HG03097 (cell line): Measurements from ENCODE around the gene NPBWR2.
"Not testable (repeated sequence)": the region's sequence is repeated elsewhere in the genome, so short reads cannot be mapped to it uniquely, and the experiment has no call there.

Experiments used
- ATAC-seq: cut with Tn5 transposase; IDR thresholded peaks from one replicate; pipeline ENCODE4 v1.9.1; 2021; ENCODE audit not compliant: unreplicated experiment, low FRiP score

NPBWR2 gene

DNA sequence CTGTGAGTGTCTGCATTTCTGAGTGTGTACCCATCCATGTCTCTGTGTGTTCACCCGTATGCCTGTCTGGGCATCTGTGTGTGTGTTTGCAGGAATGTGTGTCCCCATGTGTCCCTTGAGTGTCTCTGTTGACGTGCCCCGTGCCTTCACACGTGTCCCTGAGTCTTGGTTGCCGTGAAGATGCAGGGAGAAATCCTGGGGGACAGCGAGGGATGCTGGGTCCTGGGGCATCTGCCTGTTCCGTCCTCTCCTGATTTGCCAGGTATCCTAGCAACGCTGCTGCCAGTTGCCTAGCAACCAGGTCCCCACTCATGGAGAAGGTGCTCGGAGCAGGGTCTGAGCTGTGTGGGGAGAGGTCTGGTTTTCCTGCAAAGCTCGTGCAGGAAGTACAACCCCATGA is 17.2 kb downstream of the NPBWR2 start:
- no peak for ATAC-seq

DNA sequence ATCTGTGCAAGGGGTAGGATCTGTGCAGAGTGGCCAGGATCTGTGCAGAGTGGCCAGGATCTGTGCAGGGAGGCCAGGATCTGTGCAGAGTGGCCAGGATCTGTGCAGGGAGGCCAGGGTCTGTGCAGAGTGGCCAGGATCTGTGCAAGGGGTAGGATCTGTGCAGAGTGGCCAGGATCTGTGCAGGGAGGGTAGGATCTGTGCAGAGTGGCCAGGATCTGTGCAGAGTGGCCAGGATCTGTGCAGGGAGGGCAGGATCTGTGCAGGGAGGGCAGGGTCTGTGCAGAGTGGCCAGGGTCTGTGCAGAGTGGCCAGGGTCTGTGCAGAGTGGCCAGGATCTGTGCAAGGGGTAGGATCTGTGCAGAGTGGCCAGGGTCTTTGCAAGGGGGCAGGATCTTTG is 18.8 kb downstream of the NPBWR2 start:
- ATAC-seq: not testable (repeated sequence)

- not testable (repeated sequence) for ATAC-seq
These were observed 20.0 kb downstream of the NPBWR2 start for GRCh38 chr20:64087226-64087825.

DNA sequence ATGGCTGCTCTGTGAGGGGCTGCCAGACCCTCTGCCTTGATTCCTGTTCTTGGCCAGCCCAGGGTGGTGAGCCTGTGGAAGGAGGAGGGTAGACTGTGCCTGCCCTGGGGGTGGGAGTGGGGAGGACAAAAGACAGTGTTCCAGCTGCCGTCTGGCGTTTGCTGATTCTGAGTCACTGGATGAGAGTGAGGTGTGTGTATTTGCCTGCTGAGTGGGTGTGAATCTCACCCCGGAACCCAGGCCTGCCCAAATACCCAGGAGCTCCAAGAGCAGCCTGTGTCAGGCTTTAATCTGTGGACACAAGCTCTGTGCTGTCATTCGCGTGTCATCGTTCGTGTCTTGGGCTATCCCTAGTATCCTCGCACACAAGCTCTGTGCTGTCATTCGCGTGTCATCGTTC is 20.6 kb downstream of the NPBWR2 start:
- ATAC-seq: no peak

GRCh38 chr20:64084685-64085152 is 22.6 kb downstream of the NPBWR2 start:
- no peak for ATAC-seq

DNA sequence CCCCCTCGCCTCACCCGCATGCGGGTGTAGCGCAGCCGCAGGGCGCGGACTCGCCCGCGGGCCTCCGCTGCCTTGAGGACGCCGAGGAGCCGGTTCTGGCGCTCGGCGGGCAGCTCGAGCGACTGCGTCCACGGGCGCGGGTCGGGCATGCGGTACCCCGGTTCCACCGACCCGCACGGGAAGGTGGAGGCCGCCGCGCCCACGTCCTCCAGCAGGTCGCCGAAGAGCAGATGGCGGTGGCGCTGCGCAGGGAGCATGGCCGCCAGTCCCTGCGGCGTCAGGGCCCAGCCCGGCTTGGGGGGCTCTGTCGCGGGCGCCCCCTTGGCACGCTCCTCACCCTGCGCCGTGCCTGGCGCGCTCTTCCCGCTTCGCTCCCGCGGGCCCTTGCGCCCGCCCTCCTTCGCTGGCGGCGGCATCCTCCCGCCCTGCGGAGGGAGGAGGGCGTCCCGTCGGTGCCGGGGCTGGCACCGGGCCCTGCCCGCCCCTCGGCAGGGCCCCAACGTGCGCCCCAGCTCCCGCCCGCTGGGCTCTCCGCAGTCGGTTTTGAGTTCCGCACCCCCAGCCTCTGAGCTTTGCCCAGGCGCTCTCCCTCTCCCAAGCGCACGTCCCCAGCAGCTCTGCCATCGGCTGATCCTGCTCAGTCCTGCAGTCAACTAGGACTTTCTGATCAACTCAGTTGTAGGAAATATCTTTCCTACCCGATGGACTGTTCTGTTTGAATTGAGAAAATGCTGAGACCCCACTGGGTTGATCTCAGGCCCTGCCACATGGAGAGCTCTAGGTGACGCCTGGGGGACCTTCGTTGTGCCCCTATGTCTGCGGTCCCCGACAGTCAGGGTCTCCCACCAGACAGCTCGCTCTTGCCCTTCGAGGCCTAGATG is 23.3 kb downstream of the NPBWR2 start, which contains the start of gene LKAAEAR1:
LKAAEAR1 (minus strand) TSS at position 595 of the 881 bp plus-strand sequence; CDS start at position 416, 179 bp downstream.
- no peak for ATAC-seq

GRCh38 chr20:64083378-64083803 is 24.0 kb downstream of the NPBWR2 start:
- no peak for ATAC-seq

- no peak for ATAC-seq
These were observed 24.5 kb downstream of the NPBWR2 start for GRCh38 chr20:64082820-64083377.

GRCh38 chr20:64082126-64082731 is 25.1 kb downstream of the NPBWR2 start:
- ATAC-seq: no peak

DNA sequence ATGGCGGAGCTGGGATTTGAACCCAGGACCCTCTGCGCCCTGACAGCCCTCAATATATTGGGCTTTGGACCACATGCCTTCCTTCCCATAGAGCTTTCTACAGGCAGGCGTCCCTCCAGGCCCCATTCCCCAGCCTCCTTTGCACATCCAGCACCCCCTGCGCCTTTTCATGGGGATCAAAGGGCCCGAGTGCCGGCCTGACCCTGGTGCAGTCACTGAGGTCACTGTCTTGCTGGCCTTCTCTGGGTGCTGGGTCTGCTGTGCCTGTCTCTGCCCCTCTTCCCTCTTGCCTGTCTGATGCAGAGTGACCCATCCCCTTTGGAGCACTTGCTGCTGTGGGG is 25.8 kb downstream of the NPBWR2 start:
- ATAC-seq: no peak

DNA sequence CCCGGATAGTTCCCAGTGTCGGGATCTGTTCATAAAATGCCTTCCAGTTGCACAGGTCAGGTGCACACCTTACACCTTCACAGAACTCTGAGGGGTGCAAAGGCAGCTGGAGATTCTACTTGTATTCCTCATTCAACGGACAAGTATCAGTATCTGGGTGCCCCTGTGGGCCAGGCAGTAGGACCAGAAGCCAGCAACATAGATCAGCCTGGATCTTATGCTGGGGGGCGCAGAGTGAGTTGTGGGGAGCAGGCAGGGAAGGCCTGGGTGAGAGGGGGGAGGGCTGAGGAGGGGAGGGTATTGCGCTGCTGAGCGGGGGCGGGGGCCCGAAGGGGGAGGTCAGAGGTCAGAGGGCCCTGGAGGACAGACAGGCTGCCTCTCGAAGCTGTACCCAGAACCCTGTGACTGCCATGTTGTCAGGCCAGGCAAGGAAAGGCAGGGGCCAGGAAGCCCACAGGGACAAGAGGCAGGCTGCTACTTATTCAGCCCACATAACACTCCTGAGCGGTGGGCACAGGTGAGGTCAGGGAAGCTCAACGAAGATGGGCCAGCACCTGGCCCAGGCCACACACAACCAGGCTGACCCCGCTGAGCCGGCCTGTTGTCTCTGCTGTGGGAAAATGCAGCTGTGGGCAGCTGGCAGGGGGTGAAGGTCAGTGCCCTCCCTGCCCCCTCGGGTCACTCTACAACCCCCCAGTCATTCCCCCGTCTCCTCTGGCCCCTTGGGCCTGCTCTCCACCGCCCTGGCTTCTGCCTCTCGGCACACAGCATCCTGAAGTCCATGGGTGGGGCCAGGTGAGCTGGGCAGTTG is 26.3 kb downstream of the NPBWR2 start:
- no peak for ATAC-seq

GRCh38 chr20:64080013-64080812 is 27.2 kb downstream of the NPBWR2 start, which contains the start of gene OPRL1:
Gene OPRL1 (plus strand): TSS chr20:64080082. CDS start chr20:64092721, 12,639 bp downstream.
- ATAC-seq: no peak

DNA sequence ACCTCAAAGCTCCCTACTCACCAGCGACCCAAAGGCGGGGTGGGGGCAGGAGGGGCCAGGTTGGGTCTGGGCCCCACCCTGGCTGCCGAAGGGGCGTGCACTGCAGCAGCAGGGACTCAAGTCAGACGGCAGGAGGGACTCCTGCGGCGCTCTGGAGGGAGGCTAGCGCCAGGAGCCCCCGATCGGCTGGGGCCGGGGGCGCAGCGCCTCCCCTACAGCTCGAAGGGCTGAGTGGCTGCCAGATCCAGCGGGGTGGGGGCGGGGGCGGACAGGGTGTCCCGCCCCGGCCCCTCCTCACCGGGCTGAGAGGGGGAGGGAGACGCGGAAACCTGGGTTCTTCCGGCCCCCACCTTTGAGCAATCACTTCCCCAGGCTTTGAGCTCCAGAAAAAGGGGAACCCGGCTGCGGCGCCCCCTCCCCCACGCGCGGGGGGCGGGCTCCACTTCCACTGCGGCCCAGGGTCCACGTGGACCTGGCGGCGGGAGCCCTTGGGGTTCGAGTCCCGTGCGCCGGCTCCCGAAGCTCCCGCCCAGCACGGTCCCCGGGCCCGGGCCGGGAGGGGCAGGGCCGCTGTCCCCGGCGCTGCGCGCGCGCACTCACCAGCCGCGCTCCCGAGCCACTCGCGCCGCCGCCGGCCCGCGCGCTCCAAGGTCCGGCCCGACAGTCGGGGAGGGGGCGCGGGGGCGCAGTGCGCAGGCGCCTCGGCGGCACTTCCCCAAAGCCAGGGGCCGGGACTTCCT is 27.9 kb downstream of the NPBWR2 start, which contains the start of gene RGS19:
RGS19 (minus strand) TSS at position 246 of the 740 bp plus-strand sequence. CDS start 2,632 bp downstream, outside the sequence.
- peak; percentile 29 for ATAC-seq

- ATAC-seq: no peak
These were observed 28.5 kb downstream of the NPBWR2 start for GRCh38 chr20:64078934-64079272.

DNA sequence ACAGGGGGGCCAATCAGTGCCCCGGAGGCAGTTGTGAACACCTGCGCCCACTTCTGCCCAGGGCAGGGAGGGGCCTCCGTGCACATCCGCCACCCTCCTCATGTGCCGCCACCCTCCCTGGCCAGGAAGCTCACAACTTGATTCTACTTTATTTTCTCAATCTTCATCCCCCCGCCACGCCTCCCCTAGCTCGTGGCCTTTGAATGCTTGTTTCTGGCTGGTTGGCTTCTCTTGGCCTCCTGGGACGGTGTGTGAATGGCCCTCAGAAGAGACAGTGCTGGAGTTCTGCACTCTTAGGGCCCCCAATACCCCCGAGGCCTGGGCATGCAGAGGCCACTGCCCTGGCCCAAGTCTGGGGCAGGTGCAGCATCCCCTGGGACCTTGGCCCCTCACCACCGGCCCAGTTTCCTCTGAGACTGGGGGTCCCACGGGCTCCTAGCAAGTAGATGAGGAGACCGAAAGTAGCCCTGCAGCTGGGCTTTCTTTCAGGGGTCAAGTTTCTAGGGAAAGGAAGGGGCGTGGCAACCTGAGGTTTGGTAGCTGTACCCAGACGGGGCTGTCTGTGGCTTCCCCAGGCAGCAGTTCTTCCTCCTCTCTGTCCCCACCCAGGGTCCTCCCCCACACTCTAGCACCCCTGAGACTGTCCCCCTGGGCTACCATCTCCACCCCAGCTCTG is 29.4 kb downstream of the NPBWR2 start:
- no peak for ATAC-seq

DNA sequence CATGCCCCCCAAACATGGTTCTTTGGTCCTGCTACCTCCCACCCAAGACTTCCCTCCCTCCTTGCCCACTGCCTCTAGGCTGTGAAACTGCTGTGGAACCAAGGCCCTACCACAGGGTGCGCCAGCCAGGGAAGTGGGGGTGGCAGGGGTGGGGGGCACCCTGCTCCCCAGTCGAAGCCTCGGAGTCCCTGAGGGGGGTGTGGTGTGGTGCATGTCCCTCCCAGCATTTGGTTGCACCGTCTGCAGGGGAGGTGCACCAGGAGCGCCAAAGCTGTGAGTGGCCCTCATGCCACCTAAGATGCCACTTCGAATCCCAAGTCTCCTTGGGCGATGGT is 29.9 kb downstream of the NPBWR2 start:
- no peak for ATAC-seq

DNA sequence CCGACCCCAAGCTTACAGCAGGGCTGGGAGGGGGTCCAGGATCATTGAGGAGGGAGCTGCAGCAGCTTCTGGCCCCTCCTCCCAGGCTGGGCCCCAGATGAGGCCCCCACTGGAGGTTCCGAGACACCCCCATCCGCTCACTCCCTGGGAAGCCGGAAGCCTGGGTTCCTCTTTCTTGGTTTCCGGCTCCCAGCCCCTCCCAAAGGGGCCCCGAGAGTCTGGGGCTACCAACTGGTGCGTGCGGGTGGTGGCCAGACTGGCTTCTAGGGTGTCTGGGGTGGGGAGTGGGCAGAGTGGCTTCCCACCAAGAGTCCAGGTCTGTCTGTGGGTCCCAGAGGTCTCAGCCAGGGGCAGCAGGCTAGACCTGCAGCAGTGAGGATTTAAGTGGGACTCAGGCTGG is 30.3 kb downstream of the NPBWR2 start:
- ATAC-seq: no peak
